Measurements from ENCODE around the gene SEC24B.
"Not testable (repeated sequence)": the region's sequence is repeated elsewhere in the genome, so short reads cannot be mapped to it uniquely, and the experiment has no call there.

The SEC24B gene

DNA sequence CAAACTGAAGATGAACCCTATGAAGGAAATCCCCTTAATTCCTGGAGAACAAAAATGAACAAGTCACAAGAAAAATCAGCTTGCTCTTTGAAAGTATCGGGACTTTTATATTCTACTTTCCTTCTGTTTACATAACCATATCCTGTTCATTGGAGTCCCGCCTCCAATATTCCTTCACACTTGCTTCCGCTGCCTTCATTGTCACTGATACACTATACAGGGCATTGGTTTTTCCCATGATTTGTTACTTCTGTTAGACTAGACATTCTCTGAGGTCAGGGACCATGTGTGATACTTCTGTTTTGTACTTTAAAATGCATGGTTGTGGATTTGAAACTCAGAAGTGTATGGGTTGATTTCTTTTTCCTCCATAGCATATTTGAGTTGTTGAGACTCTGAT is 145.2 kb downstream of the SEC24B start:
- DNase-seq (ENCODE audit: low read depth): no peak

- DNase-seq (ENCODE audit: low read depth): not testable (repeated sequence)
Measured at GRCh38 chr4:109579997-109580396, 146.4 kb downstream of the SEC24B start.

- DNase-seq (ENCODE audit: low read depth): no peak
Measured at GRCh38 chr4:109588176-109588575, 154.6 kb downstream of the SEC24B start.

DNA sequence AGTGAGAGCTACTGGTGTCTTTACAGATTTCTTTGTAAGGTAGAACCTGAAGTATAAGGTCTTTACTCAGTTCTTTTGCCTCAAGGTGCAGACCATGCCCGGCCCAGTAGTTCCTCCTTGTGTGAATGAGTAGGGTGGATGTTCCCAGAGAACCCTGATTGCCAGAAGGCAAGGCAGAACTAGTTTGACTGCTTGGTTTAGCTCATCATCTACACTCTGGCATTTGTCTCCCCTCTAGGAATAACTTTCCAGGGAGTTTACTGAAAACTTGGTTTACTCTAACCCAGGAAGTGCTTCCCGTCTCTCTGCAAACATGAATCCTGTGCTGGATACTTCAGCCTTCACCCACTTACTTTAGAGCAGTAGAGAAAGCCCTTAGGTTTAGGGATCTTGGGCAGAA is 155.5 kb downstream of the SEC24B start:
- DNase-seq (ENCODE audit: low read depth): no peak

DNA sequence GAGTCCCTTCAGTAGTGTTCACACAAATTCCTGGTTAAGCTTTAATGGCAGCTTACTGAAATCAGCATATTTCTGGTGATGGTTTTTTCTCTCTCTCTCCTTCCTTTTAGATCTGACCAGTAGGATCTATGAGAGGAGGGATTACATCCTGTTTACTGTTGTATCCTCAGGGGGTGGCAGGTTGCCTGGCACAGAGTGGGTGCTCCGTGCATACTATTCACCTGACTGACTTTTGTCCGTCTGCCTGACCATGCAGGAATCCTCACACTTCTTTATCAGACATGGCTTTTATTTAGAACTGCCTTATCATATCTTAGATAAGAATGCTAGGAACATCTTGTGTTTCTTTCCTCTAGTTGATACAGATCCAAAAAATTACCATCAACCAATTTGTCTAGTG is 156.0 kb downstream of the SEC24B start:
- no peak for DNase-seq (ENCODE audit: low read depth)
